SU-DHL-6 (cell line): Measurements from ENCODE around the gene UBB.

ENCODE experiments used
- H2AFZ ChIP-seq: fragments of 200-600 bp; sonication (generic); 2 replicates; pipeline ENCODE4 v1.6.1; 2014; ENCODE audit warnings: low read depth, mild to moderate bottlenecking, moderate library complexity, mixed read lengths, antibody characterized with exemption, low read length; ENCODE audit not compliant: severe bottlenecking
- H3F3A ChIP-seq: fragments of 200-600 bp; shearing (Covaris generic); 2 replicates; pipeline ENCODE4 v1.6.0; 2016; ENCODE audit warnings: antibody characterized with exemption, mild to moderate bottlenecking; ENCODE audit not compliant: insufficient read depth
- H3K27ac ChIP-seq: fragments of 200-600 bp; sonication (generic); 2 replicates; pipeline ENCODE4 v1.5.1; 2016; ENCODE audit warnings: low read depth, mild to moderate bottlenecking, low read length, moderate library complexity, mixed read lengths
- H3K27me3 ChIP-seq: fragments of 200-600 bp; sonication (generic), shearing (Covaris generic); 2 replicates; pipeline ENCODE4 v1.6.0; 2014; ENCODE audit warnings: mild to moderate bottlenecking, low read length
- H3K36me3 ChIP-seq: fragments of 200-600 bp; sonication (generic); 2 replicates; pipeline ENCODE4 v1.6.1; 2014; ENCODE audit warnings: mild to moderate bottlenecking, low read length, mixed read lengths
- H3K4me2 ChIP-seq: fragments of 300-600, 200-600 bp; shearing (Covaris generic), sonication (generic); 2 replicates; pipeline ENCODE4 v1.6.0; 2014; ENCODE audit warnings: low read length, low read depth, mild to moderate bottlenecking; ENCODE audit not compliant: poor library complexity, severe bottlenecking
- H3K4me3 ChIP-seq: fragments of 200-600 bp; sonication (generic); 2 replicates; pipeline ENCODE4 v1.5.1; 2014; ENCODE audit warnings: antibody characterized with exemption, low read length, mild to moderate bottlenecking, mixed read lengths; ENCODE audit not compliant: insufficient read depth, poor library complexity, severe bottlenecking
- H3K79me2 ChIP-seq: fragments of 200-600 bp; sonication (generic); 2 replicates; pipeline ENCODE4 v1.6.1; 2014; ENCODE audit warnings: mild to moderate bottlenecking, low read length, moderate library complexity; ENCODE audit not compliant: insufficient read depth
- H3K9ac ChIP-seq: fragments of 200-600 bp; sonication (generic); 2 replicates; pipeline ENCODE4 v1.7.0; 2014; ENCODE audit warnings: mild to moderate bottlenecking, low read length
- H3K9me2 ChIP-seq: fragments of 200-600 bp; sonication (generic); replicated peaks from 2 replicates; pipeline ENCODE4 v1.6.1; 2014; ENCODE audit warnings: low read length; ENCODE audit not compliant: insufficient read depth
- H3K9me3 ChIP-seq: fragments of 200-600 bp; sonication (generic); 2 replicates; pipeline ENCODE4 v1.6.1; 2014; ENCODE audit warnings: low read length, mixed read lengths; ENCODE audit not compliant: insufficient read depth
- H4K20me1 ChIP-seq: fragments of 200-600 bp; sonication (generic); 2 replicates; pipeline ENCODE4 v1.6.1; 2014; ENCODE audit warnings: low read depth, mild to moderate bottlenecking, antibody characterized with exemption, low read length, moderate library complexity, mixed read lengths
- CTCF ChIP-seq: fragments of 200-600 bp; sonication (generic); IDR thresholded peaks from one replicate; pipeline ENCODE4 v1.5.1; 2017; ENCODE audit warnings: antibody characterized with exemption, mild to moderate bottlenecking, low read length, moderate library complexity; ENCODE audit not compliant: insufficient read depth, poor library complexity, severe bottlenecking
- EZH2phosphoT487 ChIP-seq: fragments of 200-600 bp; sonication (generic), shearing (Covaris generic); conservative IDR thresholded peaks from 2 replicates; pipeline ENCODE4 v1.6.1; 2018; ENCODE audit warnings: mild to moderate bottlenecking, antibody characterized with exemption, low read length, moderate library complexity, mixed read lengths

UBB gene

GRCh38 chr17:16407911-16408588, 27.2 kb downstream of the UBB start:
- H3K36me3 ChIP-seq: no peaks in the 10 kb centered on the region
- H2AFZ ChIP-seq: no peak overlapping the region
- no peak overlapping the region for H3K9ac ChIP-seq
- H3K4me2 ChIP-seq: no peak overlapping the region
- no peak overlapping the region; the same call in 1 of the 2 replicates for H3K27ac ChIP-seq
- no peaks in the 10 kb centered on the region for H4K20me1 ChIP-seq
- H3K27me3 ChIP-seq: no peaks in the 10 kb centered on the region
- H3K4me3 ChIP-seq: no peak overlapping the region
- H3F3A ChIP-seq: peaks cover 8% of the 10 kb centered on the region
- no peaks in the 10 kb centered on the region for H3K79me2 ChIP-seq
- no peaks in the 10 kb centered on the region for H3K9me2 ChIP-seq
- H3K9me3 ChIP-seq: no peaks in the 10 kb centered on the region
- TF ChIP-seq EZH2phosphoT487 (no peak), CTCF (no peak)

- H4K20me1 ChIP-seq: no peaks in the 10 kb centered on the region
- H3K27ac ChIP-seq: no peak within 1 kb of the TSS
- peak within 1 kb of the TSS; percentile 43 for H2AFZ ChIP-seq
- H3K9me3 ChIP-seq: no peaks in the 10 kb centered on the region
- no peaks in the 10 kb centered on the region for H3K79me2 ChIP-seq
- H3K36me3 ChIP-seq: no peaks in the 10 kb centered on the region
- TF ChIP-seq CTCF: peak; percentile 65
- TF ChIP-seq EZH2phosphoT487: no peak
- peak within 1 kb of the TSS; percentile 7; the same call in 1 of the 2 replicates for H3K9ac ChIP-seq
- no peaks in the 10 kb centered on the region for H3K27me3 ChIP-seq
- no peaks in the 10 kb centered on the region for H3K9me2 ChIP-seq
- no peaks in the 10 kb centered on the region for H3F3A ChIP-seq
- H3K4me3 ChIP-seq: no peak within 1 kb of the TSS
- H3K4me2 ChIP-seq: no peak within 1 kb of the TSS
Observed at GRCh38 chr17:16415031-16415924, 34.4 kb downstream of the UBB start, which contains the start of gene TRPV2. TRPV2 (plus strand) TSS chr17:16415571; CDS start chr17:16417669, 2,098 bp downstream.

- no peak overlapping the region for H2AFZ ChIP-seq
- no peak overlapping the region for H3K4me2 ChIP-seq
- no peak overlapping the region for H3K4me3 ChIP-seq
- no peaks in the 10 kb centered on the region for H3K27me3 ChIP-seq
- H3K9me3 ChIP-seq: no peaks in the 10 kb centered on the region
- H3K27ac ChIP-seq: no peak overlapping the region
- H3K36me3 ChIP-seq: no peaks in the 10 kb centered on the region
- H3F3A ChIP-seq: no peaks in the 10 kb centered on the region
- H3K79me2 ChIP-seq: no peaks in the 10 kb centered on the region
- no peaks in the 10 kb centered on the region for H3K9me2 ChIP-seq
- no peak overlapping the region for H3K9ac ChIP-seq
- no peaks in the 10 kb centered on the region for H4K20me1 ChIP-seq
- TF ChIP-seq EZH2phosphoT487 (no peak), CTCF (no peak)
Observed at GRCh38 chr17:16417399-16417798, 36.5 kb downstream of the UBB start.
